A549 (cell line): Measurements from ENCODE around the gene IL21.

Experiments
- CEBPB ChIP-seq, 2 experiments: fragments of >200 bp in 1 of 2; sonication (Bioruptor Twin) in 1 of 2; formaldehyde crosslinking in 1 of 2; IDR thresholded peaks; 2 replicates each; pipeline ENCODE4 v1.6.1; 2012 to 2016
- CTCF ChIP-seq: fragments of >200 bp; sonication (Bioruptor Twin); formaldehyde crosslinking; IDR thresholded peaks from 3 replicates; pipeline ENCODE4 v1.5.1; 2016
- POLR2A ChIP-seq: IDR thresholded peaks from 2 replicates; pipeline ENCODE4 v1.6.1; 2012; ENCODE audit warnings: mild to moderate bottlenecking, low read length

GRCh38 chr4:122619611-122620010, 1.3 kb downstream of the IL21 start:
- TF ChIP-seq CTCF (no peak), CEBPB (IDR thresholded peaks at IDR 0.05) (no peak), POLR2A (no peak)
